ENCODE results near the gene PKD1.

GRCh38 chr16:2058872-2059271 is 76.8 kb downstream of the PKD1 start:
- no peak for TF ChIP-seq POLR2AphosphoS5 (IDR thresholded peaks at IDR 0.05)
- no peak for TF ChIP-seq POLR2A (IDR thresholded peaks at IDR 0.05)
- no peak for TF ChIP-seq CTCF (IDR thresholded peaks at IDR 0.05)
- no peak for TF ChIP-seq EP300 (IDR thresholded peaks at IDR 0.05)
